GM21825 (cell line): ENCODE data around the gene B3GALT5.
"Not testable (repeated sequence)": the region's sequence is repeated elsewhere in the genome, so short reads cannot be mapped to it uniquely, and the experiment has no call there.

Experiments
- ATAC-seq: cut with Tn5 transposase; IDR thresholded peaks from one replicate; pipeline ENCODE4 v1.9.1; 2021; ENCODE audit warnings: mild to moderate bottlenecking, moderate library complexity; ENCODE audit not compliant: unreplicated experiment

B3GALT5 gene

DNA sequence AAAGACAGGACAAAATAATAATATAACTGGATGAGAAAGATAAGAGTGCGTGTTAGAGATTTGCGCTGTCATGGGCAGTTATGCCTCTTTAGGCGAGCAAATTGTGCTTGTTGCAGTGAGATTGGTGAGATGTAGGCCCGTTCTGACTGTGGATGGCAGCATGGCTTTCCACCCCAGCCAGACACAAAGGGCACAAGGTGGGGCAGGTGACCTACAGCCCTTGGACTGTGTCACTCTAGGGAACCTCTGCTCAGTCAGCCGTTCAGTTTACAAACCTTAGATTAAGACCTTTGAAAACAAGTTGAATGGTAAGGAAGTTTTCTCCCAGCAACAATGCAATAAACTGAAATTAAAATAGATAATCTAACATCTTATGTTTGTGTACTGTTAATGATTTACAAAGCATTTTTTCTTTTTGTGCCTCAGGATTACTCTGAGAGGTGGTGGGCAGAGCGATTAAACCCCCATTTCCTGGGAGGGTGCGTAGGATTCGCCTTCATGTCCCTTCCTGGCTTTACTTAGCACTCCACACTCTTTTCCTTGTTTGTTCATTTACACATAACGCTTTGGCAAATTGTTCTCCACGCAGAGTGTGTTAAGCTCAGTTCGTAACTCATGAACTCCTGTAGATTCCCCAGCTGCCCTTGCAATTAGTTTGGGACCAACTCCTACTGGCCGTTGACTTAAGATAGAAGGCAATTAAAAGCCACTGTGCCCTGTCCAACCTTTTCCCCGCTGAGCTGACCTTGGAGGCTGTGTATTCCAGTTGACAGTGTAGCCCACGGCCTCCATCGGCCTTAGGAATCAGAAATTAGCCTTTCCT, 74.1 kb downstream of the B3GALT5 start:
- ATAC-seq, result no peak

DNA sequence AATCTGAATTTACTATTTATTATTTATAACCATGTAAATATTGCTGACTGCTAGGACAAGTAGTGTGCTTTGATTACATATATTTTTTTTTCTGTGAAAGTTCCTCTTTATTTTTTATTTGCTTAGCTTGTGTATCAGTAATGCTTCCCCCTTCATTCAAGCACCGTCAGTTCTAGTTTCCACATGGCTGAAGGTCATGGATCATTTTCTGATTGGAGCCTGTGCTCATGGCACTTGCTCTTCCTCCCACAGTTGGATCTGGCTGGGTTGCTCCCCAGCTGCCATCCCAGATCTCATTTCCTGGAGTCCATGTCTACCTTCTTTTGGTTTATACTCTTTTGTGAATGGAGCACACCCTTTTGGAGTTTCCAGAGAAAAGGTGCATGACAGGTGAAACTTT, 75.3 kb downstream of the B3GALT5 start:
- no peak for ATAC-seq

DNA sequence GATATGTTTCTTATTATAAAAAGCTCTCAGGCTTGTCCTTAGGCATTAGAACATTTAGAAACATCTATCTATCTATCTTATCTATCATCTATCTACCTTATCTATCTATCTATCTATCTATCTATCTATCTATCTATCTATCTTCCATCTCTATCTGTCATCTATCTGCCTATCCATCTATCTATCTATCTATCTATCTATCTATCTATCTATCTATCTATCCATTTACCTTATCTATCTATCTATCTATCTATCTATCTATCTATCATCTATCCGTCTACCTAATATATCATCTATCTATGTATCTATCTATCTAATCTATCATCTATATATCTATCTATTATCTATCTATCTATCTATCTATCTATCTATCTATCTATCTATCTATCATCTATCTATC, 77.1 kb downstream of the B3GALT5 start:
- not testable (repeated sequence) for ATAC-seq

DNA sequence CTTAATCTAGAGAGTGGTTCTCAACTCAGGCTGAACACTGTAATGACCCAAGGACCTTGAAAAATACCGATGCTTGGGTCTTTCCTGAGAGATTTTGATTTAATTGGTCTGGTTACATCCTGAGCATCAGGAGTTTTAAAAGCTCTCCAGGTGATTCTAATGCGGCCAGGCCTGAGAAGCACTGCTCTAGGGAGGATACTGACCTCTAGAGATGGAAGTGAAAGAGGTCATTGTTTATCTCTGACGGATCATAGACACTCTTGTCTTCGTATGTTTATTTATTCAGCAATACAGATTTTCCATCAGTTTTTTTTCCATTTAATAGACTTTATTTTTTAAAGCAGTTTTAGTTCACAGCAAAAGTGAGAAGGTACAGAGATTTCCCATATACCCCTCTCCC, 77.7 kb downstream of the B3GALT5 start:
- no peak for ATAC-seq

DNA sequence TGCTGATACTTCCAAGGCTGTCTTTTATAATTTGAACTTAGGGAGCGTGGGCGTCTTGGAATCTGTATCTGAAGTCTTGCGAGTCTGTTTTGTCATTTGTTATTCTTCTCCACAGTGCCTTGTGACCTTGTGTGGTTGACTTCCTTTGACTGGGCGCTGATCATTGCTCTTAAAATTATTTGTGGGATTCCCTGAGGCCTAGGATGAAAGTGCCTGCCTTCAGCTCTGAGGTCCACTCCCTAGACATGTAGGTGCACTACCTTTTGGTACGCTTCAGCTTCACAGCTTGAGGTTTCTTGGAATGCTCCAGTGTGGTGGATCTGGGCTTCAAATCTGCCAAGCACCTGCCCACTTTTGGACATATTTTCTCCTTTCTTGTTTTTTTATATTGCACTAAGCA, 82.0 kb downstream of the B3GALT5 start:
- ATAC-seq, result no peak

DNA sequence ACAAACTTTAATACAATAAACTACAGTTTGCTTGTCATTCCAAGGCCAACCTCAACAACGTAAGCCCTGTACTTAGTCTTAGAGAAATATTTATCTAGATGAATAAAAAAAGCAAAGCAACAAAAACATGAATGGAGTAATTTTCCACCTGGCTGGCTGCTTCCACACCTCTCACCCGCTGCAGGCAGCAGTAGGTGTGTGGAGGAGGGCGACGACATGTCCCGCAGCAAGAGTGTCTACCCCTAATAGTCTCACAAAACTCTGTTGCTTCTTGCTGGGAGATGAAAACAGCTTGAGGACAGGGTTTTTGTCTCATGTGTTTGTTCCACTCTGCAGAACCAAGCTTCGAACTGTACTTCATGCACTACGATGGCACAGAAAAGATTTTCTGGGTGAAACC, 83.5 kb downstream of the B3GALT5 start:
- ATAC-seq, result no peak

DNA sequence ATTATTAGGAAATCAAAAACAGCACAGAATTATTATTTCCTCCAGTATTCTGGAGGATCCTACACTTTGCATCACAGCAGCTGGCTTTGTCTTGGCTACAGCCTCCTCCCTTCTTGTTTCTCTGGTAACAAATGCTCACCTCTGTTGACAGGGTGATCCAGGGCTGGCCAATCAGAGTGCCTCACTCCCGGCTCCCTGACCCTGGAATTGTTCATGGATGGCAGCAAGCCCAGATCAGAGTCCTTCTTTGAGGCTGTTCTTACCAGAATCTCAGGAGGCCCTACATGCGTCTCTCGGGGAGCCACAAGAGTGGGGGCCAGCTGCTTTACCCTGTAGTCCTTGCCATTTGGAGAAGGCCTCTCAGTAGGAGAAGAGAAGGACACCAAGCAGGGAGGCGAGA, 83.9 kb downstream of the B3GALT5 start:
- no peak for ATAC-seq

DNA sequence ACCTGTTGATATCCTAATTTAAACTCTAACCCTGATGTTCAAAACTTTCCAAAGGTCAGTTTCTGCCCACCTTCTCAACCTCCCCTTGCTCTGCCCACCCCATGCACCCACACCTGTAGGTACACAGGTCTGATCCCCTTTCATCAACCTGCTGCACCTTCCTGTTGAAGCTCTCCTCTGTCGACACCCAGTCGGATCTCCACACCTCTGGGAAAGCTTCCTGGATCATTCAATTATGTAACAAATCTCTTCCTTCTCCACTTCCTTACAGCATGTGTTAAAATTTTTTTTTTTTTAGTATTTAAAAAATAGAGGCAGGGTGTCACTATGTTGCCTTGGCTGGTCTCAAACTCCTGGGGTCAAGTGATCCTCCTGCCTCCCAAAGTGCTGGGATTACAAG, 87.6 kb downstream of the B3GALT5 start:
- no peak for ATAC-seq

DNA sequence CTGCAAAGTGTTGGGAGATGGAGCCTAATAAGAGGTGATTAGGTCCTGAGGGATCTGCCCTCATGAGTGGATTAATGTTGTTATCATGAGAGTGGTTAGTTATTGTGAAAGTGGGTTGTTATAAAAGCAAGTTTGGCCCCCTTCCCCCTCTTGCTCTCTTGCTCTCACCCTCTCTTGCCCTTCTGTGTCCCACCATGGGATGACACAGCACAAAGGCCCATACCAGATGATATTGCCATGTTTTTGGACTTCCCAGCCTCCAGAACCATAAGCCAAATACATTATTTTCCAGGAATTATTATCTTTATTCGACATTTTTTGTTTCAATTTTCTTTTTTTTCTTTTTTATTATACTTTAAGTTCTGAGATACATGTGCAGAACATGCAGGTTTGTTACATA, 90.8 kb downstream of the B3GALT5 start:
- no peak for ATAC-seq

DNA sequence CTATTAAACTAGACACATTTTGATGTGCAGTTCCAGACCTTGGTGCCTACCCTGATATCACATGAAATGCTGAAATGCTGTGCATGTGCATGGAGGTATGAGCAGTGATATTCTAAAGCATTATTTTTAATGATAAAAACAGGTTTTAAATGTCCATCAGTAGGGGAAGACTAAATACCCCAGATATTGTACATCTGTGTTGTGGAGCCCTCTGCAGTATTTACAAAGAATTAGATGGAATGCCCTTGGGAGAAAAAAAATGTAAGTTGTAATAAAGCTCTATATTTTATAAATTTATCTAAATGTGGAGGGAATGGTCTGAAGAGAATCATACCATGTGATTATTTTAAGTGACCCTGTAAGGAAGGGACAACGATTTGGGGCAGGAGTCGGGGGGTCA, 93.1 kb downstream of the B3GALT5 start:
- no peak for ATAC-seq

DNA sequence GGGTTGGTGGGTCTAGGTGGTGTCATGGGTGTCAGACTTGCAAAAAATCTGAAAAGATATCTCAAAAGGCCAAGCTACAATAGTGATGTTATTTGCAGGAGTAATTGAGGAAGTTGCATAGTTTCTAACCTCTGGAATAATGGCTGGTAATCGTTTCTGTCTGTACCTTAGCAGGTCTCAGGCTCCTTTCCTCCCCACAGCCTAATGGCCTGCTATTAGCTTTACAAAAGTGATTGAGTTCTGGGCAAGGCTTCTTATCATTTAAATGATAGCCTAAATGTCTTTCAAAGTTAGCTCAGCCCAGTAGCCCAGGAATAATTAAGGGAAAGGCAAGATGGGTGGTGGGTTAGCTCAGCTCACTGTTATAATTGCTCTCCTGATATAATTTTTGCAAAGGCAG, 94.6 kb downstream of the B3GALT5 start:
- ATAC-seq, result no peak

DNA sequence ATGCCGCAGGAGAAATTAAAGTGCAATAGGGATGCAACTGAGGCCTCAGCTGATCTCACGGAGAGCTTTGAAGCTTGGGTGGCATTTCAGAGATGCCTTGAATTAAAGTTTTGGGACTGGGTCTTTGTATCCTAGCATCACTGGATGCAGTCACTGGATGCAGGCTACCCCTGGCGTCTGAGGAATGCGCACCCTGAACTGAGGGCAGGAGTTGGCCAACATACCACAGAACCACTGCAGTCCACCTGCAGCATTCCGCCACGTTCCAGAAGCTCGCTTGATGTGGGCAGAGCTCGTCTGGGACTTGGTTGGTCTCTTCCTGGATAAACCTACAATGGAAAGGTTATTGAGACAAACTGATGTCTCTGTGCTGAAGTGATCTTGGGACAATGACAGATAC, 98.1 kb downstream of the B3GALT5 start:
- ATAC-seq, result no peak

DNA sequence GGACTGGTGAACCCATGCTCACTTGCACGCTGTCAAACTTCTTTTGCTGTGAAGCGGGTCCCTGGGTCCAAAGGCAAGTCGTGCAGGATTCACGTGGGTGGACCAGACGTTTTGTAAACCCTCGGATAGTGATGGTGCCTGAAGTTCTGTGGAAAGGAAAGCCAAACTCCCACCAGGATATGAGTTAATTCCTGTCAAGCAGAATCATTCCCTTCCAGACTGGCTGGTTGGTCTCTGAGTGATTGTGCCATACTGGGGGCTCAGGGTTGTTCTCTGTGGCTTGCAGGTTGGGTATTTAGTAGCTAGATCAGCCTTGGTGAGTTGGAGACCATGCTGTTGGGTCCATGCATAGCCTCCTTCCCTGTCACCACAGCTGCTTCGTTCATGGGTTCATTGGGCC, 99.5 kb downstream of the B3GALT5 start:
- ATAC-seq, result no peak

DNA sequence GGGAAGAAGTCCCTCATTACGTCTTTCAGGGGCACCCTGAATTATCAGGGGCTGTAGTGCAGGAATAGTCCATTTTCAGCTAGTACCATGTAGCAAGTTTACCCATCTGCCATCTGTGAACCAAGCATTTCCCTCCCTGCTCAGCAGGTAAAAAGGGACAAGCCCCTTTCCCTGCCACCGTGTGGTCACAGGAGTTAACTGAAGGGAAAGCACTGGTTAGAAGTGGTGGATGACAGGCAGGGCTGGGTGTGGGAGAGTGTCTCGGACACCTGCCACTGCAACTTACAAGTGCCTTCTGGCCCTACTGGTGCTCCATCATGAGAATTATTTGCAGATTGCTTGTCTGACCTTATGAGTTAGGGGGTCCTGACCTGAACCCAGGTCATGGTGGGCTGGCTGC, 100.2 kb downstream of the B3GALT5 start:
- ATAC-seq, result no peak

DNA sequence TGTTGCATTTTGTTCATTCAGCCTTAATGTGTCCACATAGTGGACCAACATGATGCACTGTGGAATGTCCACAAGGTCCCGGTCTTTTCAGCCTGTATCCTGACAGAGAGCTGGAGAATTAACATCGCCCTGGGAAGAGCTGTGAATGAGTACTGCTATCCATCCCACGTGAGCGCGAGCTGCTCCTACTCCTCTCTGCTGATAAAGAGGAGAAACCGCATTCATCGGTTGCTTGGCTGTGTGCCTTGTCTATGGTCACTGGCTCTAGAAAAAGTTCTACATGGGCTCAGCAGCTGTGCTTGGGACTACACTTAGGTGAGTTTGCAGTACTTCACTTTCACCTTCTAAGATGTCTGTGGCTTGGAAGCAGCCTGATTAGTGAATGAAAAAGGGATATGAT, 101.2 kb downstream of the B3GALT5 start:
- ATAC-seq, result no peak

DNA sequence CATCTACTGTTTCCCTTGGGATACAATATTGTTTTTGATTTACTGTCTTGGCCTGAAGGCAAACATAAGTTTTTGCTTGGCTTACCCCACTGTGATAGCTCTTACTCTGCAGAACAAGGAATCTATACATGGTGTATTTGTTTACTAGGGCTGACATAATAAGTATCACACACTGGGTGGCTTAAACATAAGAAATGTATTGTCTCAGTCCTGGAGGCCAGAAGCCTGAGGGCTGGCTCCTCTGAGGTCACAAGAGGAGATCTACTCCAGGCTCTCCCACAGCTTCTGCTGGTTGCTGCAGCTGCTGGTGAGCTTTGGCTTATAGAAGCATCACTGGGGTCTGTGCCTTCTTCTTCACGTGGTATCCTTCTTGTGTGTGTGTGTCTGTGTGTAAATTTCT, 101.6 kb downstream of the B3GALT5 start:
- ATAC-seq, result no peak

DNA sequence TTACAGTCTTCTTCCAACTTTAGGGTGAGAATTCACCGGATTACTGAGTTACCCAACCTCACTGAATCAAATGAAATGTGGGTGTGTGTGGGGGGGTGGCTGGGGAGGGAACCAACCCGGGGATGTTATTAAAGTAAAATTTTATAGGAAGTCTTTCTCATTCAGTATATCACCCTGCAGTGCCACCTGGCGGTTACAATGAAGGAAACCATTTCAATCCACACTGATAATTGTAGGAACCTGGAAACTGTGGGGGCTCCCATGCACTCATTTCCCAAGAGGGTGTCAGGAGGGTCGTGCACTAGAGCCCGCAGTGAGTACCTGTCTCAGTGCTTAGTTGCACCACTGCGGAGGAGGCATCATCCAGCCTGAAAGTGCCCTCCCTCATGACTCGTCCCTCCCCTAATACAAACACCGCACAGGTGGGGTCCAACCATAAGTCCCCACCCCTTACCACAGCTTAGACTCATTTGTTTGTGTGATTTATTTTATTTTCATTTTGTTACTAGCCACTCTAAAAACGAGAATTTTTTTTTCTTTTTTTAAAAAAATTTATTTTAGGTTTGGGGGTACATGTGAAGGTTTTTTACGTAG, 103.2 kb downstream of the B3GALT5 start:
- ATAC-seq, result no peak

DNA sequence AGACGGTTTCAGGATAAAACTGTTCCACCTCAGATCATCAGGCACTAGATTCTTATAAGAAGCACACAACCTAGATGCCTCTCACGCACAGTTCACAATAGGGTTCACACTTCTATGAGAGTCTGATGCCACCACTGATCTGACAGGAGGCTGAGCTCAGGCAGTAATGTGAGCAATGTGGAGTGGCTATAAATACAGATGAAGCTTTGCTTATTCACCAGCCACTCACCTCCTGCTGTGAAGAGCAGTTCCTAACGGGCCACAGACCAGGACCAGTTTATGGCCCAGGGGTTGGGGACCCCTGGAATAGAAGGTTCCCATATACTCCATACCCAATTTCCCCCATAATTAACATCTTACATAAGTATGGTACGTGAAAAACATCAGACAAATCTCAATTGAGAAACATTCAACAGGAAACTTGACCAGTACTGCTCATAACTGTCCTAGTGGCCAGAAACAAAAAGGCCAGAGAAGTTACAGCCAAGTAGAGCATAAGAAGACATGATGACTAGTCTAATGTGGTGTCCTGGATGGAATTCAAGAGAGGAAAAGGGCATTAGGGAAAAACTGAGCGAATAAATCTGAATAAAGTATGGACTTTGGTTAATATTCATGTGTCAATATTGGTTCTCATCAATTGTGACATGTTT, 107.5 kb downstream of the B3GALT5 start:
- ATAC-seq, result no peak

DNA sequence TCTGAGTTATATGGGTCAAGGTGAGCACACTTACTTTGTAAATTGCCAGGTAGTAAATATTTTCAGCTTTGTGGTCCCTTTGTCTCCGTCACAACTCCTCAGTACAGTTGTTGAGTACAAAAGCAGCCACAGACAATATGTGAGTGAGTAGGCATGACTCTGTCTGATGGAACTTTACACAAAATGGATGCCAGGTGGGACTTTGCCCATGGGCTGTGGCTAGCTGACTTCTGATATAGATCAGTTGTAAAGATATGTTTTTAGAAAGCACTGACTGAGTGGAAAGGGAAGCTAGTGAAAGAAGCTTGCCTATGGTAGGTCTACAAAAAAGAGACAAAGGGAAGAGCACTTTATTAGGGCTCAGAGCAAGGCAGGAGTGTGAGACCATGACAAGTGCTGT, 109.1 kb downstream of the B3GALT5 start:
- no peak for ATAC-seq
